Fibroblast of lung (primary cell): ENCODE data around the gene BBS9.
"Not testable (repeated sequence)": the region's sequence is repeated elsewhere in the genome, so short reads cannot be mapped to it uniquely, and the experiment has no call there.

Experiments
- CTCF ChIP-seq, 2 donors: IDR thresholded peaks in 1 of 2; conservative IDR thresholded peaks in 1 of 2; 1 replicate in 1 of 2; 2 replicates in 1 of 2; pipeline ENCODE4 v1.5.1; 2011 to 2012; ENCODE audit warnings: low read length in 2 of 2, control low read depth in 1 of 2, inconsistent platforms in 1 of 2, low read depth in 1 of 2, mild to moderate bottlenecking in 1 of 2
- EZH2 ChIP-seq: IDR thresholded peaks from 2 replicates; pipeline ENCODE4 v1.5.1; 2012; ENCODE audit warnings: low read length, control low read depth, mild to moderate bottlenecking; ENCODE audit errors: missing control alignments

- TF ChIP-seq CTCF (conservative IDR thresholded peaks at IDR 0.05 in 1 of 2, IDR thresholded peaks at IDR 0.05 in 1 of 2; ENCODE audit: low read depth in 1 of 2, low read length in 2 of 2); EZH2: not testable (repeated sequence)
Measured at GRCh38 chr7:33484476-33484875, 355.1 kb downstream of the BBS9 start.
